HCT116 (cell line): ENCODE measurements around the gene SSTR5. TPM values are rescaled to one million over a fixed set of nuclear protein-coding genes. Genes with fewer than 3 reads are reported as not detected.

Source experiments
- ATAC-seq: fragments of 200-7000 bp; cut with Tn5 transposase; 2 replicates; pipeline ENCODE4 v1.9.1; 2020; ENCODE audit warnings: mild to moderate bottlenecking, moderate library complexity
- BruUV-seq: library from RNA; stranded (reverse); fragments of 400-500 nt; replicated peaks from 2 replicates; lab custom pipeline; 2021; lab: Mats Ljungman, UMichigan
- CTCF ChIA-PET: fragments of 300-600 bp; sonication (Branson Sonifier 250); formaldehyde crosslinking; loops from one replicate; lab custom pipeline; 2021; ENCODE audit warnings: antibody characterized with exemption; lab: Charles Lee
- POLR2A ChIA-PET: fragments of 300-600, 350-600 bp; sonication (Branson Sonifier 250); formaldehyde crosslinking; loops from one replicate; lab custom pipeline; 2021; ENCODE audit warnings: antibody characterized with exemption; lab: Charles Lee
- RAD21 ChIA-PET, 2 experiments: fragments of 300-600 bp; sonication (Branson Sonifier 250); formaldehyde crosslinking; loops; one replicate each; lab custom pipeline; 2023; ENCODE audit warnings: low total read pairs in 2 of 2; ENCODE audit not compliant: uncharacterized antibody in 2 of 2, unreplicated experiment in 2 of 2, low non-redundant PET in 1 of 2; lab: Charles Lee
- DNase-seq: peaks from one replicate; pipeline ENCODE4 v3.0.0-alpha.2; 2010; ENCODE audit warnings: low read depth, low spot score
- H2AFZ ChIP-seq: fragments of 200-600 bp; shearing (Covaris generic), sonication (generic); 2 replicates; pipeline ENCODE4 v1.6.1; 2017; ENCODE audit warnings: low read depth, mixed run types, mixed read lengths, antibody characterized with exemption, low read length; ENCODE audit not compliant: poor library complexity, severe bottlenecking
- H3K27ac ChIP-seq: 2 replicates; pipeline ENCODE4 v1.5.1; 2012; ENCODE audit warnings: low read depth, low read length
- H3K27me3 ChIP-seq: fragments of 200-600 bp; sonication (generic); 2 replicates; pipeline ENCODE4 v1.6.1; 2016; ENCODE audit warnings: mixed run types, low read length, mixed read lengths; ENCODE audit not compliant: insufficient read depth
- H3K36me3 ChIP-seq, 2 experiments: fragments of 200-500 bp in 1 of 2; fragments of 200-600 bp in 1 of 2; sonication (Bioruptor generic) in 1 of 2; sonication (generic) in 1 of 2; 2 replicates each; pipeline versions ENCODE4 v1.5.1 to v1.6.1; 2014 to 2016; ENCODE audit warnings: low read length in 2 of 2, inconsistent platforms in 1 of 2, mixed read lengths in 1 of 2, mixed run types in 1 of 2; ENCODE audit not compliant: insufficient read depth in 2 of 2, control insufficient read depth in 1 of 2
- H3K4me1 ChIP-seq, 2 experiments: fragments of 200-600 bp in 1 of 2; sonication (generic) in 1 of 2; 2 replicates each; pipeline versions ENCODE4 v1.5.1 to v1.6.1; 2012 to 2017; ENCODE audit warnings: low read length in 2 of 2, inconsistent platforms in 1 of 2, mild to moderate bottlenecking in 1 of 2, mixed read lengths in 1 of 2, mixed run types in 1 of 2, moderate library complexity in 1 of 2; ENCODE audit not compliant: insufficient read depth in 2 of 2, control insufficient read depth in 1 of 2
- H3K4me2 ChIP-seq: fragments of 200-600 bp; sonication (generic); 2 replicates; pipeline ENCODE4 v1.6.1; 2017; ENCODE audit warnings: mixed run types, low read length, mixed read lengths
- H3K4me3 ChIP-seq, 2 experiments: fragments of 200-600 bp in 1 of 2; sonication (generic) in 1 of 2; replicated peaks in 1 of 2; 2 replicates each; pipeline ENCODE4 v1.5.1; 2011 to 2016; ENCODE audit warnings: low read length in 2 of 2, control low read depth in 1 of 2, low read depth in 1 of 2, mild to moderate bottlenecking in 1 of 2, mixed read lengths in 1 of 2, mixed run types in 1 of 2
- H3K79me2 ChIP-seq: fragments of 200-600 bp; sonication (generic); 2 replicates; pipeline ENCODE4 v1.6.1; 2017; ENCODE audit warnings: mild to moderate bottlenecking, mixed run types, low read length, moderate library complexity, mixed read lengths; ENCODE audit not compliant: insufficient read depth
- H3K9ac ChIP-seq: fragments of 200-600 bp; sonication (generic); 2 replicates; pipeline ENCODE4 v1.6.1; 2016; ENCODE audit warnings: low read length, mixed read lengths
- H3K9me2 ChIP-seq: fragments of 200-600 bp; sonication (generic), shearing (Covaris generic); 2 replicates; pipeline ENCODE4 v1.6.1; 2017; ENCODE audit warnings: mixed run types, mild to moderate bottlenecking, moderate library complexity; ENCODE audit not compliant: insufficient read depth
- H3K9me3 ChIP-seq, 2 experiments: fragments of 200-500 bp in 1 of 2; fragments of 200-600 bp in 1 of 2; sonication (Bioruptor generic) in 1 of 2; sonication (generic) in 1 of 2; 2 replicates each; pipeline ENCODE4 v1.6.1; 2014 to 2017; ENCODE audit warnings: low read length in 2 of 2, mixed read lengths in 2 of 2, inconsistent platforms in 1 of 2, low read depth in 1 of 2, mild to moderate bottlenecking in 1 of 2, mixed run types in 1 of 2, moderate library complexity in 1 of 2; ENCODE audit not compliant: control insufficient read depth in 1 of 2, insufficient read depth in 1 of 2
- H4K20me1 ChIP-seq: fragments of 200-600 bp; sonication (generic), shearing (Covaris generic); 2 replicates; pipeline ENCODE4 v1.6.1; 2017; ENCODE audit warnings: mixed run types, mild to moderate bottlenecking, moderate library complexity; ENCODE audit not compliant: insufficient read depth
- ATF3 ChIP-seq: IDR thresholded peaks from 2 replicates; pipeline ENCODE4 v1.6.1; 2012
- CBX3 ChIP-seq: IDR thresholded peaks from 2 replicates; pipeline ENCODE4 v1.6.1; 2012; ENCODE audit warnings: low read depth
- ELF1 ChIP-seq: IDR thresholded peaks from 2 replicates; pipeline ENCODE4 v1.6.1; 2012; ENCODE audit warnings: low read depth, borderline replicate concordance
- EZH2 ChIP-seq: fragments of 200-600 bp; sonication (generic); IDR thresholded peaks from 2 replicates; pipeline ENCODE4 v1.6.1; 2017; ENCODE audit warnings: antibody characterized with exemption, mixed run types
- EZH2phosphoT487 ChIP-seq: fragments of 200-600 bp; IDR thresholded peaks from 2 replicates; pipeline ENCODE4 v1.6.1; 2018; ENCODE audit warnings: antibody characterized with exemption, borderline replicate concordance
- FOSL1 ChIP-seq: IDR thresholded peaks from 2 replicates; pipeline ENCODE4 v1.6.1; 2012; ENCODE audit warnings: low read depth
- RAD21 ChIP-seq: IDR thresholded peaks from 2 replicates; pipeline ENCODE4 v1.6.1; 2012; ENCODE audit warnings: low read depth, mild to moderate bottlenecking
- REST ChIP-seq: IDR thresholded peaks from 2 replicates; pipeline ENCODE4 v1.6.1; 2012; ENCODE audit warnings: low read depth
- SP1 ChIP-seq: IDR thresholded peaks from 2 replicates; pipeline ENCODE4 v1.6.1; 2012; ENCODE audit warnings: low read depth
- SRF ChIP-seq: IDR thresholded peaks from 2 replicates; pipeline ENCODE4 v1.6.1; 2012; ENCODE audit warnings: low read depth
- TCF7L2 ChIP-seq: IDR thresholded peaks from 2 replicates; pipeline ENCODE4 v1.7.0; 2011; ENCODE audit warnings: borderline replicate concordance, inconsistent platforms; ENCODE audit not compliant: insufficient read depth, insufficient read length; ENCODE audit errors: extremely low read depth
- ZBTB33 ChIP-seq: IDR thresholded peaks from 2 replicates; pipeline ENCODE4 v1.6.1; 2011; ENCODE audit warnings: mild to moderate bottlenecking, low read length, moderate library complexity; ENCODE audit not compliant: insufficient replicate concordance; ENCODE audit errors: extremely low read depth
- ZFX ChIP-seq: fragments of 450-650 bp; IDR thresholded peaks from 2 replicates; pipeline ENCODE4 v1.6.1; 2017
- intact Hi-C: fragments of 100-400 bp; cut with micrococcal nuclease; formaldehyde crosslinking; loops from 2 replicates; pipeline ENCODE4 v1.10.0; 2022
- total RNA-seq: library from RNA; stranded (reverse); gene quantifications from one replicate; pipeline ENCODE4 v1.2.1, GENCODE V29; 2021; ENCODE audit not compliant: unreplicated experiment
- TF ChIP-seq, protein P1 (sequence below): IDR thresholded peaks from 2 replicates; pipeline ENCODE4 v1.6.1; 2012

The SSTR5 gene
- total RNA-seq, 1 experiment from 2014 or later, result 7.2 TPM

DNA sequence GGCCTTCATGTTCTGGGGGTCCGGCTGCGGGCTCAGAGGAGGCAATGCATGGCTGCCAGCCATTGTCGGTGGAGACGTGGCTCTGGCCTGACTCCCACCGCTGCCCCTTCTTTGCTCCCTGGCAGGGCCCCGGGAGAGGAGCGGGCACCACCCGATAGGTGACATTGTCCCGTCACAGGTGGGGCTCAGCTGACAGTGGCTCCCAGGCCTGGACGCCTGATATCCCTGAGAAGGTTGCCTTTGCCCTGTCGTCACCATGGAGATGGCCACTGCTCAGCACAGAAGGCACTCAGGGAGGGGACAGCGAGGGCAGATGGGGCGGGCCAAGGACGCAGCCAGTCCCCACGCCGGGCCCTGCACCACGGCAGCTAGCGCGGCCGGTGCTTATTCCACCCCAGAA, 48.4 kb upstream of the SSTR5 start:
- H3K27me3 ChIP-seq, result peaks cover 16% of the 10 kb centered on the region
- CTCF ChIA-PET, result no interaction called here
- POLR2A ChIA-PET, result no interaction called here

More for the DNA sequence above, 48.4 kb upstream of the SSTR5 start:
- H2AFZ ChIP-seq, result no peak overlapping the region
- H3K4me2 ChIP-seq, result no peak overlapping the region
- RAD21 ChIA-PET, result no interaction called here
- intact Hi-C loops, result no loop called here
- no peaks in the 10 kb centered on the region for H3K4me1 ChIP-seq
- no peak overlapping the region for H3K9ac ChIP-seq
- DNase-seq (no peak), ATAC-seq (no peak)
- BruUV-seq, result no TSS peak
- H3K79me2 ChIP-seq, result no peaks in the 10 kb centered on the region
- no peaks in the 10 kb centered on the region for H4K20me1 ChIP-seq
- H3K36me3 ChIP-seq, result no peaks in the 10 kb centered on the region
- H3K9me3 ChIP-seq, result no peaks in the 10 kb centered on the region
- H3K4me3 ChIP-seq, result no peak overlapping the region
- H3K9me2 ChIP-seq, result no peaks in the 10 kb centered on the region
- no peak overlapping the region for H3K27ac ChIP-seq
- TF ChIP-seq ELF1 (no peak), REST (no peak), ZFX (no peak), CBX3 (no peak), SP1 (no peak), FOSL1 (no peak), ZBTB33 (no peak), EZH2 (no peak), RAD21 (no peak), TCF7L2 (no peak), SRF (no peak), EZH2phosphoT487 (no peak), ATF3 (no peak)
- TF ChIP-seq, protein P1, sequence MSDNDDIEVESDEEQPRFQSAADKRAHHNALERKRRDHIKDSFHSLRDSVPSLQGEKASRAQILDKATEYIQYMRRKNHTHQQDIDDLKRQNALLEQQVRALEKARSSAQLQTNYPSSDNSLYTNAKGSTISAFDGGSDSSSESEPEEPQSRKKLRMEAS, result no peak
